HEK293 (cell line): Measurements from ENCODE around the gene THBS3.
A peak's percentile ranks its signal among the peaks of the same experiment; 100 is the strongest.

Experiments
- AEBP2 ChIP-seq: fragments of 450-650 bp; formaldehyde crosslinking; IDR thresholded peaks from 2 replicates; pipeline ENCODE4 v1.5.1; 2016; ENCODE audit warnings: missing biosample characterization, missing genetic modification characterization, borderline replicate concordance
- BCL6B ChIP-seq: fragments of 450-650 bp; formaldehyde crosslinking; IDR thresholded peaks from 2 replicates; pipeline ENCODE4 v1.5.1; 2017; ENCODE audit warnings: missing biosample characterization, missing genetic modification characterization
- CTCF ChIP-seq: fragments of 450-650 bp; formaldehyde crosslinking; IDR thresholded peaks from 2 replicates; pipeline ENCODE4 v1.5.1; 2016; ENCODE audit warnings: missing biosample characterization, missing genetic modification characterization
- IKZF3 ChIP-seq: fragments of 450-650 bp; IDR thresholded peaks from 2 replicates; pipeline ENCODE4 v1.5.0; 2018; ENCODE audit warnings: missing biosample characterization, mild to moderate bottlenecking, missing genetic modification characterization, moderate library complexity
- KLF9 ChIP-seq: fragments of 450-650 bp; formaldehyde crosslinking; IDR thresholded peaks from 2 replicates; pipeline ENCODE4 v1.5.1; 2016; ENCODE audit warnings: missing biosample characterization, missing genetic modification characterization, low read depth
- PBX3 ChIP-seq: sonication (generic); formaldehyde crosslinking; IDR thresholded peaks from 2 replicates; pipeline ENCODE4 v1.8.1; 2022; ENCODE audit warnings: mild to moderate bottlenecking, moderate library complexity, missing genetic modification reagents
- PRDM10 ChIP-seq: fragments of 450-650 bp; formaldehyde crosslinking; IDR thresholded peaks from 2 replicates; pipeline ENCODE4 v1.5.1; 2016; ENCODE audit warnings: missing biosample characterization, missing genetic modification characterization
- PRDM4 ChIP-seq: fragments of 450-650 bp; formaldehyde crosslinking; IDR thresholded peaks from 2 replicates; pipeline ENCODE4 v1.5.1; 2017; ENCODE audit warnings: missing biosample characterization, missing genetic modification characterization
- PRDM6 ChIP-seq: fragments of 450-650 bp; formaldehyde crosslinking; IDR thresholded peaks from 2 replicates; pipeline ENCODE4 v1.5.1; 2017; ENCODE audit warnings: missing biosample characterization, missing genetic modification characterization
- SCRT1 ChIP-seq: fragments of 450-650 bp; formaldehyde crosslinking; IDR thresholded peaks from 2 replicates; pipeline ENCODE4 v1.5.1; 2016; ENCODE audit warnings: missing biosample characterization, missing genetic modification characterization, borderline replicate concordance
- ZBTB20 ChIP-seq: fragments of 450-650 bp; formaldehyde crosslinking; IDR thresholded peaks from 2 replicates; pipeline ENCODE4 v1.5.1; 2016; ENCODE audit warnings: missing biosample characterization, missing genetic modification characterization
- ZBTB21 ChIP-seq: fragments of 450-650 bp; formaldehyde crosslinking; IDR thresholded peaks from 2 replicates; pipeline ENCODE4 v1.5.1; 2017; ENCODE audit warnings: missing biosample characterization, missing genetic modification characterization
- ZBTB48 ChIP-seq: fragments of 450-650 bp; formaldehyde crosslinking; IDR thresholded peaks from 2 replicates; pipeline ENCODE4 v1.5.1; 2016; ENCODE audit warnings: missing biosample characterization, missing genetic modification characterization
- ZBTB8A ChIP-seq: fragments of 450-650 bp; formaldehyde crosslinking; IDR thresholded peaks from 2 replicates; pipeline ENCODE4 v1.5.1; 2016; ENCODE audit warnings: missing biosample characterization, missing genetic modification characterization
- ZIC2 ChIP-seq: fragments of 450-650 bp; formaldehyde crosslinking; IDR thresholded peaks from 2 replicates; pipeline ENCODE4 v1.5.1; 2016; ENCODE audit warnings: missing biosample characterization, missing genetic modification characterization
- ZNF114 ChIP-seq: fragments of 450-650 bp; formaldehyde crosslinking; IDR thresholded peaks from 2 replicates; pipeline ENCODE4 v1.5.0; 2017; ENCODE audit warnings: missing biosample characterization, missing genetic modification characterization
- ZNF146 ChIP-seq: fragments of 450-650 bp; formaldehyde crosslinking; IDR thresholded peaks from 2 replicates; pipeline ENCODE4 v1.5.1; 2016; ENCODE audit warnings: missing biosample characterization, missing genetic modification characterization
- ZNF335 ChIP-seq: fragments of 450-650 bp; formaldehyde crosslinking; conservative IDR thresholded peaks from 2 replicates; pipeline ENCODE4 v1.5.1; 2016; ENCODE audit warnings: missing biosample characterization, missing genetic modification characterization
- ZNF423 ChIP-seq: fragments of 450-650 bp; formaldehyde crosslinking; IDR thresholded peaks from 2 replicates; pipeline ENCODE4 v1.5.1; 2016; ENCODE audit warnings: missing biosample characterization, missing genetic modification characterization
- ZNF501 ChIP-seq: fragments of 450-650 bp; formaldehyde crosslinking; IDR thresholded peaks from 2 replicates; pipeline ENCODE4 v1.5.1; 2016; ENCODE audit warnings: missing biosample characterization, missing genetic modification characterization
- ZNF624 ChIP-seq: fragments of 450-650 bp; formaldehyde crosslinking; IDR thresholded peaks from 2 replicates; pipeline ENCODE4 v1.5.1; 2017; ENCODE audit warnings: missing biosample characterization, missing genetic modification characterization
- ZNF629 ChIP-seq: fragments of 450-650 bp; formaldehyde crosslinking; IDR thresholded peaks from 2 replicates; pipeline ENCODE4 v1.5.1; 2017; ENCODE audit warnings: missing biosample characterization, missing genetic modification characterization
- ZNF76 ChIP-seq: fragments of 450-650 bp; formaldehyde crosslinking; IDR thresholded peaks from 2 replicates; pipeline ENCODE4; 2016; ENCODE audit warnings: low read depth, missing biosample characterization, missing genetic modification characterization, borderline replicate concordance
- ZNF777 ChIP-seq: fragments of 450-650 bp; formaldehyde crosslinking; IDR thresholded peaks from 2 replicates; pipeline ENCODE4 v1.5.1; 2017; ENCODE audit warnings: missing biosample characterization, missing genetic modification characterization, borderline replicate concordance
- ZXDB ChIP-seq: fragments of 450-650 bp; formaldehyde crosslinking; IDR thresholded peaks from 2 replicates; pipeline ENCODE4 v1.5.1; 2016; ENCODE audit warnings: missing biosample characterization, missing genetic modification characterization

THBS3 gene

GRCh38 chr1:155227261-155228095, 19.8 kb upstream of the THBS3 start (continued):
- TF ChIP-seq PRDM6 (tag by site-specific recombination) (no peak), SCRT1 (no peak), ZNF146 (tag by site-specific recombination) (no peak), IKZF3 (tag by site-specific recombination) (no peak; the same call in 1 of the 2 replicates), AEBP2 (no peak), ZNF777 (tag by site-specific recombination) (no peak), ZBTB8A (tag by site-specific recombination) (peak; percentile 88), ZXDB (tag by site-specific recombination) (no peak), PRDM4 (tag by site-specific recombination) (peak; percentile 49; the same call in 1 of the 2 replicates), ZBTB48 (tag by site-specific recombination) (peak; percentile 68; the same call in 1 of the 2 replicates), ZBTB20 (tag by site-specific recombination) (peak; percentile 85), PBX3 (CRISPR knock-in tag) (no peak; the same call in 1 of the 2 replicates), ZNF501 (no peak), ZBTB21 (no peak), PRDM10 (tag by site-specific recombination) (peak; percentile 61), ZNF335 (tag by site-specific recombination) (peak; percentile 35; the same call in 1 of the 2 replicates), ZNF114 (tag by site-specific recombination) (no peak), ZNF624 (no peak), BCL6B (tag by site-specific recombination) (no peak), ZNF423 (tag by site-specific recombination) (no peak), ZNF76 (tag by site-specific recombination) (no peak), ZNF629 (tag by site-specific recombination) (peak; percentile 41; the same call in 1 of the 2 replicates), ZIC2 (tag by site-specific recombination) (peak; percentile 55), KLF9 (tag by site-specific recombination) (peak; percentile 54), CTCF (tag by site-specific recombination) (no peak)
